GM18498 (cell line): Measurements from ENCODE around the gene NAGLU.

Source experiments
- ATAC-seq: cut with Tn5 transposase; IDR thresholded peaks from one replicate; pipeline ENCODE4 v1.9.1; 2021; ENCODE audit warnings: mild to moderate bottlenecking, moderate library complexity; ENCODE audit not compliant: unreplicated experiment

Gene NAGLU

GRCh38 chr17:42536048-42536371 is at the start of gene NAGLU:
NAGLU (plus strand) TSS chr17:42536241; CDS start chr17:42536273, 32 bp downstream.
- peak; percentile 90 for ATAC-seq

- ATAC-seq, result no peak
Observed at GRCh38 chr17:42488032-42488431, 48.0 kb upstream of the NAGLU start.

GRCh38 chr17:42493319-42493718 is 42.7 kb upstream of the NAGLU start:
- no peak for ATAC-seq

GRCh38 chr17:42494673-42495072 is 41.4 kb upstream of the NAGLU start:
- ATAC-seq, result no peak

- no peak for ATAC-seq
Observed at GRCh38 chr17:42498828-42499227, 37.2 kb upstream of the NAGLU start.

GRCh38 chr17:42502091-42502490 is 34.0 kb upstream of the NAGLU start:
- ATAC-seq, result no peak

- no peak for ATAC-seq
Observed at GRCh38 chr17:42502926-42503325, 33.1 kb upstream of the NAGLU start.

GRCh38 chr17:42507671-42508070 is 28.4 kb upstream of the NAGLU start:
- no peak for ATAC-seq

- no peak for ATAC-seq
Observed at GRCh38 chr17:42508426-42509165, 27.4 kb upstream of the NAGLU start.

GRCh38 chr17:42509409-42509808 is 26.6 kb upstream of the NAGLU start:
- no peak for ATAC-seq

GRCh38 chr17:42509841-42510240 is 26.2 kb upstream of the NAGLU start:
- no peak for ATAC-seq

- no peak for ATAC-seq
Observed at GRCh38 chr17:42512246-42512645, 23.8 kb upstream of the NAGLU start.

GRCh38 chr17:42512733-42513251 is 23.2 kb upstream of the NAGLU start:
- no peak for ATAC-seq

- no peak for ATAC-seq
Observed at GRCh38 chr17:42513686-42514085, 22.4 kb upstream of the NAGLU start.

- no peak for ATAC-seq
Observed at GRCh38 chr17:42514279-42514678, 21.8 kb upstream of the NAGLU start.

GRCh38 chr17:42514867-42515266 is 21.2 kb upstream of the NAGLU start:
- ATAC-seq, result no peak

GRCh38 chr17:42517516-42517915 is 18.5 kb upstream of the NAGLU start:
- ATAC-seq, result no peak

- ATAC-seq, result no peak
Observed at GRCh38 chr17:42518046-42518754, 17.8 kb upstream of the NAGLU start.

- no peak for ATAC-seq
Observed at GRCh38 chr17:42518755-42519545, 17.1 kb upstream of the NAGLU start.

GRCh38 chr17:42519546-42520491 is 16.2 kb upstream of the NAGLU start:
- ATAC-seq, result no peak
